Tibial nerve (tissue), 4 donors: ENCODE measurements around the gene PCK2. TPM values are rescaled to one million over a fixed set of nuclear protein-coding genes. Genes with fewer than 3 reads are reported as not detected.

ENCODE experiments used
- DNase-seq, 2 donors: peaks; one replicate each; pipeline ENCODE4 v3.0.0-alpha.2; 2019; ENCODE audit warnings: low spot score in 2 of 2
- H3K27ac ChIP-seq, 4 donors: fragments of 200-600 bp; sonication (generic) in 3 of 4; one replicate each; pipeline ENCODE4 v1.5.1; 2017 to 2019; ENCODE audit warnings: mild to moderate bottlenecking in 1 of 4
- H3K27me3 ChIP-seq, 2 donors: fragments of 200-600 bp; sonication (generic) in 1 of 2; one replicate each; pipeline versions ENCODE4 v1.5.1 to v1.6.0; 2017 to 2019
- H3K36me3 ChIP-seq, 3 donors: fragments of 200-600 bp; sonication (generic); one replicate each; pipeline ENCODE4 v1.5.1; 2018 to 2019
- H3K4me1 ChIP-seq, 4 donors: fragments of 200-600 bp; sonication (generic) in 3 of 4; one replicate each; pipeline ENCODE4 v1.5.1; 2017 to 2019
- H3K4me3 ChIP-seq, 4 donors: fragments of 200-600 bp; sonication (generic) in 3 of 4; one replicate each; pipeline ENCODE4 v1.5.1; 2017 to 2019; ENCODE audit warnings: mild to moderate bottlenecking in 1 of 4, moderate library complexity in 1 of 4
- H3K9me3 ChIP-seq, 4 donors: fragments of 200-600 bp; sonication (generic) in 3 of 4; one replicate each; pipeline ENCODE4 v1.5.1; 2017 to 2019
- EP300 ChIP-seq, 2 donors: sonication (generic); formaldehyde crosslinking; IDR thresholded peaks; one replicate each; pipeline ENCODE4 v1.6.1; 2017; ENCODE audit warnings: antibody characterized with exemption in 2 of 2, mild to moderate bottlenecking in 1 of 2
- POLR2A ChIP-seq, 2 donors: fragments of 450-650 bp; IDR thresholded peaks; one replicate each; pipeline ENCODE4 v1.6.1; 2017; ENCODE audit warnings: antibody characterized with exemption in 2 of 2, mild to moderate bottlenecking in 2 of 2, moderate library complexity in 2 of 2
- WGBS, 2 donors: methylation state at CpG; one replicate each; pipeline ENCODE4 v1.1.5; 2018; 5-methylcytosine and 5-hydroxymethylcytosine counted together
- total RNA-seq, 4 donors: library from RNA; depleted of rRNA; stranded (reverse); fragments of >200 nt; gene quantifications; one replicate each; pipeline ENCODE4 v1.1.0, GENCODE V29; 2016
- TF ChIP-seq, protein P1 (sequence below), 5 experiments: fragments of 200-600 bp in 3 of 5; fragments of 450-650 bp in 2 of 5; sonication (generic) in 3 of 5; IDR thresholded peaks; one replicate each; pipeline ENCODE4 v1.5.1; 2016 to 2019; ENCODE audit warnings: antibody characterized with exemption in 5 of 5, mild to moderate bottlenecking in 3 of 5, moderate library complexity in 2 of 5

Gene PCK2
- total RNA-seq, 4 donors from 2014 or later: 28.9 to 49.2 (median 34.3) TPM

GRCh38 chr14:24052656-24053547 is 41.2 kb upstream of the PCK2 start:
- Histone ChIP-seq H3K36me3 (no peaks in the 10 kb centered on the region), H3K4me3 (peak overlapping the region; percentile 43 to 75 (median 67)), H3K9me3 (no peaks in the 10 kb centered on the region), H3K27me3 (no peaks in the 10 kb centered on the region), H3K4me1 (peaks cover 0 to 16% (median 12%) of the 10 kb centered on the region in 4 donors), H3K27ac (no peak overlapping the region)
- 49 to 59% methylated on average over 17 to 20 of the region's 20 CpGs for WGBS, 2 donors
- TF ChIP-seq EP300 (IDR thresholded peaks at IDR 0.05) (no peak), POLR2A (IDR thresholded peaks at IDR 0.05) (no peak)
- TF ChIP-seq, protein P1, sequence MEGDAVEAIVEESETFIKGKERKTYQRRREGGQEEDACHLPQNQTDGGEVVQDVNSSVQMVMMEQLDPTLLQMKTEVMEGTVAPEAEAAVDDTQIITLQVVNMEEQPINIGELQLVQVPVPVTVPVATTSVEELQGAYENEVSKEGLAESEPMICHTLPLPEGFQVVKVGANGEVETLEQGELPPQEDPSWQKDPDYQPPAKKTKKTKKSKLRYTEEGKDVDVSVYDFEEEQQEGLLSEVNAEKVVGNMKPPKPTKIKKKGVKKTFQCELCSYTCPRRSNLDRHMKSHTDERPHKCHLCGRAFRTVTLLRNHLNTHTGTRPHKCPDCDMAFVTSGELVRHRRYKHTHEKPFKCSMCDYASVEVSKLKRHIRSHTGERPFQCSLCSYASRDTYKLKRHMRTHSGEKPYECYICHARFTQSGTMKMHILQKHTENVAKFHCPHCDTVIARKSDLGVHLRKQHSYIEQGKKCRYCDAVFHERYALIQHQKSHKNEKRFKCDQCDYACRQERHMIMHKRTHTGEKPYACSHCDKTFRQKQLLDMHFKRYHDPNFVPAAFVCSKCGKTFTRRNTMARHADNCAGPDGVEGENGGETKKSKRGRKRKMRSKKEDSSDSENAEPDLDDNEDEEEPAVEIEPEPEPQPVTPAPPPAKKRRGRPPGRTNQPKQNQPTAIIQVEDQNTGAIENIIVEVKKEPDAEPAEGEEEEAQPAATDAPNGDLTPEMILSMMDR (IDR thresholded peaks at IDR 0.05): no peak
- DNase-seq: no peak

DNA sequence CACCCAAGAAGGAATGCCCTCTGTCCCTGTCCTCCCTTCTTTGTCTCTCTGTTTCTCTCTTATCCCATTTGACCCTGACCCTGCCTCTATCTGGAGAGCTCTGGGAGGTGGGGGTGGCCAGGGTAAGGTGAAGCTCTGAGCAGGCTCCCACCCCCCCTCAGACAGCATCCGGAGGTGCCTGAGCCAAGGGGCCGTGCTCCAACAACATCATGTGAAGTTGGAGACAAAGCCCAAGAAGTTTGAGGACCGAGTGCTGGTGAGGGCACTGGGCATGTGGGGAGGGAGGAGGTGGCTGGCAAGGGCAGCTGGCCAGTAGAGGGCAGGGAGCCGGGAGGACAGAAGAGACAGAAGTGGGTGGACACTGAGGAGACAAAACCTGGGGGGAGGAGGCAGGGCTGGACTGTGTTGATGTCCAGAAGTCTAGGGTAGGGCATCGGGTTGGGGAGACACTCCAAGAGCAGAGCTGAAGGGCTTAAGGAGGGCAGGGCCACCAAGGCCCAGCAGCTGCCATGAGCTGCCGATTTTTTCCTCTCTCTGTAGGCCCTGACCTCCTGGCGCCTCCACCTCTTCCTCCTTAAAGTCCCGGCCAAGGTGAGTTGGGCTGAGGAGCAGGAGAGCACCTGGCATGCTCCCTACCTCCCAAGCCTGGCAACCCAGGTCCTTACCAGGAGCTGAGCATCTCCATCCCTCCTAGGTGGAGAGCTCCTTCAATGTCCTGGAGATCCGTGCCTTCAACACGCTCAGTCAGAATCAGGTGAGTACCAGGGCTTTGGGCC is 40.4 kb upstream of the PCK2 start:
- H3K27ac ChIP-seq: no peak overlapping the region
- WGBS, 2 donors: 71 to 72% methylated on average over 8 to 10 of the region's 10 CpGs

DNA sequence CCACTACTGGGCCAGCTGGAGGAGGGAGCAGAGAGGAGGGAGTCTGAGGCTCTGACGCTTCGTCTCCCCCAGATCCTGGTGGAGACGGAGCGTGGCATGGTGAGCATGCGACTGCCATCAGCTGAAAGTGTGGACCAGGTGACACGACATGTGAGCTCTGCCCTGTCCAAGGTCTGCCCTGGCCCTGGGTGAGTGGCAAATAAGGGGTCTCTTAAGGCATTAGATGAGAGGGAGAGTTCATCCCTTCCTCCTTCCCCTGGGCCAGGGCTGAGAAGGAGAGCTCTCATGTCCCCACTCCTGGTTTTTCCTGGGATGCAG is 39.8 kb upstream of the PCK2 start:
- no peak overlapping the region for H3K27ac ChIP-seq
- H3K9me3 ChIP-seq: no peaks in the 10 kb centered on the region
- TF ChIP-seq EP300 (IDR thresholded peaks at IDR 0.05): no peak
- TF ChIP-seq POLR2A (IDR thresholded peaks at IDR 0.05): no peak
- TF ChIP-seq, protein P1 (IDR thresholded peaks at IDR 0.05): no peak
- no peaks in the 10 kb centered on the region for H3K36me3 ChIP-seq
- WGBS, 2 donors: 84 to 95% methylated on average over 4 to 6 of the region's 6 CpGs
- H3K27me3 ChIP-seq: no peaks in the 10 kb centered on the region
- H3K4me1 ChIP-seq: peaks cover 0 to 19% (median 12%) of the 10 kb centered on the region in 4 donors
- DNase-seq: no peak
- H3K4me3 ChIP-seq: no peak overlapping the region

More for the DNA sequence above, 40.4 kb upstream of the PCK2 start:
- H3K36me3 ChIP-seq: no peaks in the 10 kb centered on the region
- TF ChIP-seq, protein P1 (IDR thresholded peaks at IDR 0.05): no peak
- no peak for TF ChIP-seq POLR2A (IDR thresholded peaks at IDR 0.05)
- H3K4me1 ChIP-seq: peaks cover 0 to 19% (median 12%) of the 10 kb centered on the region in 4 donors
- no peaks in the 10 kb centered on the region for H3K9me3 ChIP-seq
- no peak overlapping the region for H3K4me3 ChIP-seq
- no peak for DNase-seq
- H3K27me3 ChIP-seq: no peaks in the 10 kb centered on the region

GRCh38 chr14:24054646-24055045 is 39.5 kb upstream of the PCK2 start:
- H3K4me3 ChIP-seq: no peak overlapping the region
- no peak for TF ChIP-seq POLR2A (IDR thresholded peaks at IDR 0.05)
- TF ChIP-seq, protein P1 (IDR thresholded peaks at IDR 0.05): no peak
- no peak for TF ChIP-seq EP300 (IDR thresholded peaks at IDR 0.05)
- no peaks in the 10 kb centered on the region for H3K27me3 ChIP-seq
- no peak for DNase-seq
- peaks cover 0 to 19% (median 12%) of the 10 kb centered on the region in 4 donors for H3K4me1 ChIP-seq
- no peak overlapping the region for H3K27ac ChIP-seq
- 92 to 93% methylated on average over 9 of the region's 9 CpGs for WGBS, 2 donors
- H3K9me3 ChIP-seq: no peaks in the 10 kb centered on the region
- H3K36me3 ChIP-seq: no peaks in the 10 kb centered on the region
